IPS-20b (cell line): ENCODE measurements around the gene WIPF2.

Experiments used
- H3K27ac ChIP-seq: one replicate; pipeline ENCODE4 v1.5.1; 2013; ENCODE audit warnings: low read length
- H3K27me3 ChIP-seq: 2 replicates; pipeline ENCODE4 v1.6.1; 2013; ENCODE audit warnings: mild to moderate bottlenecking, low read length, inconsistent platforms; ENCODE audit not compliant: insufficient read depth
- H3K36me3 ChIP-seq: 2 replicates; pipeline ENCODE4 v1.6.1; 2013; ENCODE audit warnings: low read depth, mild to moderate bottlenecking, inconsistent platforms, low read length, moderate library complexity; ENCODE audit not compliant: insufficient read depth
- H3K4me1 ChIP-seq: 2 replicates; pipeline ENCODE4 v1.6.1; 2013; ENCODE audit warnings: mild to moderate bottlenecking, control low read depth, inconsistent platforms, low read length, moderate library complexity; ENCODE audit not compliant: insufficient read depth
- H3K4me3 ChIP-seq: 2 replicates; pipeline ENCODE4 v1.5.1; 2013; ENCODE audit warnings: mild to moderate bottlenecking, low read length, inconsistent platforms
- H3K9ac ChIP-seq: 2 replicates; pipeline ENCODE4 v1.6.1; 2013; ENCODE audit warnings: low read depth, mild to moderate bottlenecking, inconsistent platforms, low read length, moderate library complexity
- H3K9me3 ChIP-seq: 2 replicates; pipeline ENCODE4 v1.6.1; 2013; ENCODE audit warnings: mild to moderate bottlenecking, low read depth, low read length, inconsistent platforms; ENCODE audit not compliant: insufficient read depth

Gene WIPF2

DNA sequence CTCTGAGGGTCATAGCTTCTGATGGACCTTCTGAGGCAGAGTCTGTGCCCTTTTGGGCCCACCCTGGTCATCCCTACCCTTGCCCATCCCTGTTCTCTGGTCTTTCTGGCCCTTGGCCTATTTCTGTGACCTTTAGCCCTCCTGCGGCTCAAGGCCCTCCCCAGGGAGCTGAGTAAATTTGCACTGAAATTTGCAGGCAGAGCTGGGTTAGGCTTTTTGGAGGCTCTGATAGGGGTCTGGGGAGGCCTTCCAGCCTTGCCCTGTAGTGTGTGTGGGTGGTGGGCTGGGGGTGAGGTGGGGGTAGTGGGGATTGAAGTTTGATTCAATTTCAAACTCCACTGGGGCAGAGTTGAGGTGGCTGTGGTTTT is 107.7 kb downstream of the WIPF2 start:
- no peak overlapping the region for H3K4me3 ChIP-seq
- no peaks in the 10 kb centered on the region for H3K9me3 ChIP-seq
- H3K36me3 ChIP-seq = no peaks in the 10 kb centered on the region
- no peak overlapping the region for H3K27ac ChIP-seq
- H3K4me1 ChIP-seq = 0 out of 2 replicates have a peak, but pooled peaks cover 4% of the 10 kb centered on the region
- no peak overlapping the region for H3K9ac ChIP-seq
- H3K27me3 ChIP-seq = no peaks in the 10 kb centered on the region

DNA sequence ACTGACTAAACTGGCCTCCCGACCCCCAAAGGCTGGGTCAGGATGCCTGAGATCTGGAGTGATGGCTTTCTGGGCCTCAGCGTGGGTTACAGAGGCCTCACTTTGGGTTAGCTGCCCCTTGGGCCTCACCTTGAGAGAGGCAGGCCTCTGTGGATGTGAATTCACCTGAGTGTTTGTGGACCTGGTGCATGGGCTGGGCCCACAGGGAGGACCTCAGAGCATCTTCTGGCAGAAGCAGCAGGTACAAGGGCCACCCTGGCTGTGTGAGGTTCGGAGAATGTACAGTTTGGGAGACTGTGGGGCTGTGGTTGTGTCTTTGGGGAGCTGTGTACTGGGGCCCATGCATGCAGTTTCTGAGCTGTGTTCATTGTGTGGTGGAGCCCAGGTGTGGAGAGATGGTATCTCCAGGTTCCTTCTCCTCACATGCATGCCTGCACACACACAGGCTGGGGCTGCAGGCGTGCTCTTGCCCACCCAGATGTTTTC is 108.2 kb downstream of the WIPF2 start:
- Histone ChIP-seq H3K4me3 (no peak overlapping the region), H3K4me1 (0 out of 2 replicates have a peak, but pooled peaks cover 3% of the 10 kb centered on the region), H3K9ac (no peak overlapping the region), H3K9me3 (no peaks in the 10 kb centered on the region), H3K27me3 (no peaks in the 10 kb centered on the region), H3K27ac (no peak overlapping the region), H3K36me3 (no peaks in the 10 kb centered on the region)

DNA sequence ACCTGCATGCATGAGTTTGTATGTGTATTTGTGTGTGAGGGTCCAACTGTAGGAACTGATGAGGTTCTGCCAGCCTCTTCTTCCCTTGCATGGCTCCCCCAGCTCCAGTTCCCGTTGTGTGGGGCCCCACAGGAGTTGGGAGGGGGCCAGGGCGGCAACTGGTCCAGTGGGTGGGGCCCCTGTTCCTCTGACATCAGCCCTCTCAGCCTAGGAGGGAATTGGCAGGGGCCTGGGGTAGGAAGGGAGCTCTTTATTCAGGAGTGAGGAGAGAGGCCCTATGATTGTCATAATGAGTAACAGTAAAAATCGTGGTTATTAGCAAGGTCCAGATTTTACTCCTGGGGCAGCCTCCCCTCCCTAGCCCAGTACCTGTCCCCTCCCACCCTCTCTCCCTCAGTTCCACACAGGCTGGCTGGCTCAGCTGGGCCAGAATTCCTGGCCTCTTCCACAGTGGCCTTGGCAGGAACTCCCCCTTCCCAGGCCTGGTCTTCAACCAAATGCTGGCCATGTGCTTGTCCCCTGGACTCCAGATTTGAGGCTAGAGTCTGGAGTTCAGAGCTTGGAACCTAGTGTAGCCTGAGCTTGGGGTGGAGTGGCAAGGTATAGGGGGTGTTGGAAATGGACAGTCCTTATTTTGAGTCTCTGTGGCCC is 108.8 kb downstream of the WIPF2 start:
- H3K4me1 ChIP-seq = no peaks in the 10 kb centered on the region
- no peak overlapping the region for H3K9ac ChIP-seq
- H3K27ac ChIP-seq = no peak overlapping the region

DNA sequence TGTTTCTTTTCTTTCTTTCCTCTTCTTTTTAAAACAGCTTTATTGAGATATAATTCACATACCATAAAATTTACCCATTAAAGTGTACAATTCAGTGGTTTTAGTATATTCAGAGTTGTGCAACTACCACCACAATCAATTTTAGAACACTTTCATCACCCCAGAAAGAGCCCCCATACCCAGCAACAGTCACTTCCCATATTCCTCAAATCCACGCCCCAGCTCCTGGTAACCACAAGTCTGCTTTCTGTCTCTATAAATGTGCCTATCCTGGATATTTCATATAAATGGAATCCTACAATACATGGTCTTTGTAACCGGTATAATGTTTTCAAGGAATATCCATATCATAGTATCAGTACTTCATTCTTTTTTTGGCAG is 109.3 kb downstream of the WIPF2 start:
- H3K27ac ChIP-seq = no peak overlapping the region
- no peaks in the 10 kb centered on the region for H3K9me3 ChIP-seq
- no peak overlapping the region for H3K9ac ChIP-seq
- H3K36me3 ChIP-seq = no peaks in the 10 kb centered on the region
- H3K4me3 ChIP-seq = no peak overlapping the region
- H3K4me1 ChIP-seq = no peaks in the 10 kb centered on the region
- no peaks in the 10 kb centered on the region for H3K27me3 ChIP-seq

More for the DNA sequence above, 108.8 kb downstream of the WIPF2 start:
- no peaks in the 10 kb centered on the region for H3K27me3 ChIP-seq
- H3K9me3 ChIP-seq = no peaks in the 10 kb centered on the region
- H3K4me3 ChIP-seq = no peak overlapping the region
- H3K36me3 ChIP-seq = no peaks in the 10 kb centered on the region

DNA sequence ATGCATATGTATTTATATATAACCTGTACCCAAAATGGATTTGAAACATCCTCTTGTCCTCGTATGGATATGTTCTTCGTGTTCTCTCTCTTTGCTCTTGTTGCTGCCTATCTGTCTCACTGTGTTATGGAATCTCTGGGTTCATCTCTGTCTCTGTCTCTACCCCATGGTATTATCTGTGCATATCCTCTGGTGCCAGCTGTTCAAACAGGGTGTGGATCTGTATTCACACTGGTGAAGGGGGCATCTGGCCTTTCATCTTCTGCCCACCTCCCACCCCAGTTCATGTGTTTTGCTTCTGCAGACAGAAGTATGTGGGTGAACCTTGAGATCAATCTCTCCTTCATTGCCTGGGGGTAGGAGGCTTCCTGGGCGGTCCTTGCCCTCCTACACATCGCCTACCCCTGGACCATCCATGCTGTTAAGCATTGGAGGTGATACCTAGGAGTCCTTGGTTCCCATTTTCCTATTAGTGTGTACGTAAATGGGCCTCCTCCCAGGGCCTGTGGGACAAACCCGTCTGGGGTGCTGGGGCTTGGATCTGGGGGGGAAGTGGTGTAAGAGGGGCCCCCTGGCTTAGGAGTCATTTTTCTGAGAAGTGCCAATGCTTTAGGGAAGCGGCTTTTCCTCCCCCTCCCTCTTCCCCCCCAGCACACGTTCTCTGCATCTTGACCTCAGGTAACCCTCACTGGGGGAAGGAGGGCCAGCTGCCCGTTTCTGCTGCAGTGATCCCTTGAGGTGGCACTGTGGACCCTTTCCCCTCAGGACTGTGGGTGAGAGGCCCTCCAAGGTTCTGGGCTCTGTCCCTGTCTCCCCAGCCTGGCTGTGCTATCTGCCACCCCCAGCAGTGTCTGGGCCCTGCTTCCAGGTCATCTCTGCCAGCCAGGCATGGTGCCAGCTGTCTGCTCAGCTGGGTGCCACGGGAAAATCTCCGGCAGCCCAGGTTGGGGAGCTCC is 111.0 kb downstream of the WIPF2 start:
- H3K4me3 ChIP-seq = no peak overlapping the region
- H3K9ac ChIP-seq = no peak overlapping the region
- no peaks in the 10 kb centered on the region for H3K4me1 ChIP-seq
- peaks cover 16% of the 10 kb centered on the region for H3K27me3 ChIP-seq
- H3K9me3 ChIP-seq = no peaks in the 10 kb centered on the region
- no peak overlapping the region for H3K27ac ChIP-seq
- H3K36me3 ChIP-seq = no peaks in the 10 kb centered on the region

DNA sequence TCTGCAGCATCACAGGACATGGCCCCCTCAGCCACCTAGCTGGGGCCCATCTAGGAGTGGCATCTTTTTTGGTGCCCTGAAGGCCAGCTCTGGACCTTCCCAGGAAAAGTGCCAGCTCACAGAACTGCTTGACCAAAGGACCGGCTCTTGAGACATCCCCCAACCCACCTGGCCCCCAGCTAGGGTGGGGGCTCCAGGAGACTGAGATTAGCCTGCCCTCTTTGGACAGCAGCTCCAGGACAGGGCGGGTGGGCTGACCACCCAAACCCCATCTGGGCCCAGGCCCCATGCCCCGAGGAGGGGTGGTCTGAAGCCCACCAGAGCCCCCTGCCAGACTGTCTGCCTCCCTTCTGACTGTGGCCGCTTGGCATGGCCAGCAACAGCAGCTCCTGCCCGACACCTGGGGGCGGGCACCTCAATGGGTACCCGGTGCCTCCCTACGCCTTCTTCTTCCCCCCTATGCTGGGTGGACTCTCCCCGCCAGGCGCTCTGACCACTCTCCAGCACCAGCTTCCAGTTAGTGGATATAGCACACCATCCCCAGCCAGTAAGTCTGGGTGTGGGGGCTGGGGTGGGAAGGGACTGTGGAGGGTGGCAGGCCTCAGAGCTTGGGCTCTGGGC is 111.9 kb downstream of the WIPF2 start:
- no peak overlapping the region for H3K27ac ChIP-seq
- no peaks in the 10 kb centered on the region for H3K9me3 ChIP-seq
- H3K9ac ChIP-seq = no peak overlapping the region
- H3K4me1 ChIP-seq = no peaks in the 10 kb centered on the region
- H3K36me3 ChIP-seq = no peaks in the 10 kb centered on the region
- H3K4me3 ChIP-seq = no peak overlapping the region
- H3K27me3 ChIP-seq = peaks cover 22% of the 10 kb centered on the region

DNA sequence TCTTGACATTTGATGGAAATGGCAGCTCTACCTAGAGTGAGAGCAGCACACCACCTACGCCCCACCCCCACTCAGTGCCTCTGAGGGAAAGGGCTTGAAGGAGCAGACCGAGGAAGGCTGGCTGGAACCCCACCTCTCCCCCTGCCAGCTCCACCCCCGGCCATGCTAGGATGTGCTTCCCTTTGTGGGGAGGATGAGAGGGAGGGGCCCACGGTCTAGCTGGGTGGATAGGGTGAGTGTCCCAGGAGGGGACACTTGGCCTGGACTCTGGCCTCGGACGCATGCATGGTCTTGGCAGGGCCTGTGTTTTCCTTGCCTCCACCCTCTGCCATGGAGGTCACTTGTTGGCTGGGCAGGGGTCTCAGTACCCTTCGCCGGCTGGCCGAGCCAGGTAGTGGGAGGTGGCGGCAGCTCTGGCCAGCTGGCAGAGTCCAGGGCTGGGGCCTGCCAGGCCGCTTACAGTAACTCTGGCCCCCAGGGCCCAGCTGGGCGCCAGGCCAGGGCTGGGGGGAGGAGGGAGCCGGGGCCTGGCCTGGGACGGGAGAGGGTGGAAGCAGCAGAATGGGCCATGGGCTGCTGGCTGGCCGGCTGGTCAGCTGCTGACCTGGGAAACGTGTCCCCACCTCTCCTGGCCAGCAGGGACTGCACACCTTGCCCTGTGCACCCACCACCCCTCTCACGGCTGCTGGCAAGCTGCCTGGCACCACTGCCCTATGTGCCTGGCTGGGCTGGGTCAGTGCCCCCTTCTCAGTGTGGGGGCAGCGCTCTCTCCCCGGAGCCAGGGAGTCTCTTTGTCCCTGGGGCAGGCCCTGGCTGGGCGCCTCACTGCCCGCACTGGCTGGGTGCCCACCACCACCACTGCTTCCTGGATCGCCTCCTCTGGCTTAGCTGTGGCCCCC is 112.9 kb downstream of the WIPF2 start:
- Histone ChIP-seq H3K27ac (no peak overlapping the region), H3K4me1 (no peaks in the 10 kb centered on the region), H3K9ac (no peak overlapping the region), H3K36me3 (no peaks in the 10 kb centered on the region), H3K4me3 (no peak overlapping the region), H3K9me3 (no peaks in the 10 kb centered on the region), H3K27me3 (peaks cover 25% of the 10 kb centered on the region)
